ENCODE measurements around the gene PMVK. TPM values are rescaled to one million over a fixed set of nuclear protein-coding genes. Genes with fewer than 3 reads are reported as not detected.

The PMVK gene
- total RNA-seq, 1 experiment from 2014 or later: 26.3 TPM

- H3K4me3 Mint-ChIP-seq: peak overlapping the region; percentile 83 to 97
- Histone ChIP-seq H3K27ac (ENCODE audit: insufficient read length, low read depth, low read length) (no peak overlapping the region), H2BK15ac (ENCODE audit: low read depth, low read length) (no peak overlapping the region), H2BK5ac (ENCODE audit: insufficient read length, low read length) (no peak overlapping the region), H3K4me2 (ENCODE audit: insufficient read depth, insufficient read length, low read length) (peak overlapping the region; percentile 94), H3K23me2 (ENCODE audit: insufficient read length, low read depth, low read length, poor library complexity, severe bottlenecking) (peaks cover 16% of the 10 kb centered on the region), H2AK5ac (ENCODE audit: insufficient read length, low read length) (no peak overlapping the region), H2BK120ac (ENCODE audit: low read depth, low read length, poor library complexity, severe bottlenecking) (no peak overlapping the region), H2AFZ (ENCODE audit: low read length) (no peak overlapping the region), H4K5ac (ENCODE audit: insufficient read length, low read depth, low read length) (no peak overlapping the region), H4K91ac (ENCODE audit: insufficient read length, low read depth, low read length) (no peak overlapping the region), H3K23ac (ENCODE audit: insufficient read length, low read depth, low read length) (no peak overlapping the region), H3K9ac (ENCODE audit: extremely low read depth, insufficient read length, low read length) (peak overlapping the region; percentile 58), H3K4ac (ENCODE audit: low read depth, low read length) (no peak overlapping the region), H3K14ac (ENCODE audit: insufficient read depth, low read length) (peak overlapping the region; percentile 62), H4K20me1 (ENCODE audit: control insufficient read depth, insufficient read depth, insufficient read length) (no peaks in the 10 kb centered on the region), H3K79me2 (ENCODE audit: insufficient read depth, low read length) (no peaks in the 10 kb centered on the region; the same call in 1 of the 2 replicates), H3K4me1 (ENCODE audit: insufficient read depth, low read length) (peaks cover 6% of the 10 kb centered on the region; the same call in 1 of the 2 replicates), H3T11ph (ENCODE audit: low read length) (no peak overlapping the region), H3K79me1 (ENCODE audit: insufficient read depth, low read depth, low read length, poor library complexity, severe bottlenecking) (no peaks in the 10 kb centered on the region), H3K18ac (ENCODE audit: insufficient read length, low read depth, low read length) (peak overlapping the region; percentile 56), H3K27me3 (ENCODE audit: insufficient read depth, low read length) (no peaks in the 10 kb centered on the region), H4K8ac (replicated peaks; ENCODE audit: insufficient read length, low read depth, low read length) (no peak overlapping the region), H2BK20ac (ENCODE audit: low read depth, low read length, poor library complexity, severe bottlenecking) (no peak overlapping the region), H3K9me3 (ENCODE audit: control insufficient read depth, low read depth, low read length) (no peaks in the 10 kb centered on the region), H3K56ac (ENCODE audit: insufficient read length, low read depth, low read length) (no peak overlapping the region), H2BK12ac (ENCODE audit: insufficient read length, low read depth, low read length) (no peak overlapping the region)
- H3K27me3 Mint-ChIP-seq (ENCODE audit: low read depth): no peaks in the 10 kb centered on the region
- TF ChIP-seq, protein P1, sequence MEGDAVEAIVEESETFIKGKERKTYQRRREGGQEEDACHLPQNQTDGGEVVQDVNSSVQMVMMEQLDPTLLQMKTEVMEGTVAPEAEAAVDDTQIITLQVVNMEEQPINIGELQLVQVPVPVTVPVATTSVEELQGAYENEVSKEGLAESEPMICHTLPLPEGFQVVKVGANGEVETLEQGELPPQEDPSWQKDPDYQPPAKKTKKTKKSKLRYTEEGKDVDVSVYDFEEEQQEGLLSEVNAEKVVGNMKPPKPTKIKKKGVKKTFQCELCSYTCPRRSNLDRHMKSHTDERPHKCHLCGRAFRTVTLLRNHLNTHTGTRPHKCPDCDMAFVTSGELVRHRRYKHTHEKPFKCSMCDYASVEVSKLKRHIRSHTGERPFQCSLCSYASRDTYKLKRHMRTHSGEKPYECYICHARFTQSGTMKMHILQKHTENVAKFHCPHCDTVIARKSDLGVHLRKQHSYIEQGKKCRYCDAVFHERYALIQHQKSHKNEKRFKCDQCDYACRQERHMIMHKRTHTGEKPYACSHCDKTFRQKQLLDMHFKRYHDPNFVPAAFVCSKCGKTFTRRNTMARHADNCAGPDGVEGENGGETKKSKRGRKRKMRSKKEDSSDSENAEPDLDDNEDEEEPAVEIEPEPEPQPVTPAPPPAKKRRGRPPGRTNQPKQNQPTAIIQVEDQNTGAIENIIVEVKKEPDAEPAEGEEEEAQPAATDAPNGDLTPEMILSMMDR (conservative IDR thresholded peaks at IDR 0.05): no peak
- peaks cover 55 to 67% of the 10 kb centered on the region in 2 experiments for H3K4me1 Mint-ChIP-seq
- H3K27ac Mint-ChIP-seq: peak overlapping the region; percentile 98 to 99 (median 99)
- peaks cover 8 to 27% (median 23%) of the 10 kb centered on the region in 3 experiments; a peak in 6 of 7 replicates for H3K36me3 Mint-ChIP-seq (ENCODE audit: insufficient read depth in 1 of 3, low read depth in 3 of 3)
- H3K9me3 Mint-ChIP-seq: no peaks in the 10 kb centered on the region
- WGBS (ENCODE audit: extremely low coverage, insufficient read length, low lambda C conversion rate): no CpG with 5 or more reads among the region's 6 CpGs
- no peak for DNase-seq
These were observed 20.0 kb upstream of the PMVK start for GRCh38 chr1:154956544-154956941.

Measured in H9 (cell line).